Left kidney (tissue), 2 donors: ENCODE measurements around the gene DLGAP4. TPM values are rescaled to one million over a fixed set of nuclear protein-coding genes. Genes with fewer than 3 reads are reported as not detected.

Experiments
- DNase-seq: peaks from one replicate; pipeline ENCODE4 v3.0.0-alpha.2; 2013
- polyA plus RNA-seq: library from polyadenylated mRNA; unstranded; fragments of 120-200 nt; gene quantifications from one replicate; pipeline ENCODE4 v1.2.1, GENCODE V29; 2013; ENCODE audit not compliant: insufficient read length

The DLGAP4 gene
- polyA plus RNA-seq, 1 donor: 57.8 TPM

DNA sequence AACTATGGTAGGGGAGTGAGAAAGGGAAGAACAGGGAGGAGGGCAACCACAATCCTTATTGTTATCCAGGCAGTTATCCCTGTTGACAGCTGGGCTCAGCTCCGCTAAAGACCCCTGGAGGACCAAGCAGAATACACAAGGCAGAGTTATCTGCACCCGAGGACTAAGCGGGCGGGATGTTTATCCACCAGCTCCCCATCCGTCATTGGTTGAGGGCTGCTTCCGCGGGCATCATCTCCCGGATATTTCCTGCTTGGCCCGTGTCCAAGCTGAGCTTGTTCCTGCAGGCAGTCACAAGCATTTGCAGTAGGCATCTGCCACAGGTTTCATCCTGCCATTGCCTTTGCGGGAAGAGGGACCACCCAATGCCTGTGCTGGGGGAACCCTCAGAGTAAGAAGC, 102.1 kb downstream of the DLGAP4 start:
- no peak for DNase-seq

DNA sequence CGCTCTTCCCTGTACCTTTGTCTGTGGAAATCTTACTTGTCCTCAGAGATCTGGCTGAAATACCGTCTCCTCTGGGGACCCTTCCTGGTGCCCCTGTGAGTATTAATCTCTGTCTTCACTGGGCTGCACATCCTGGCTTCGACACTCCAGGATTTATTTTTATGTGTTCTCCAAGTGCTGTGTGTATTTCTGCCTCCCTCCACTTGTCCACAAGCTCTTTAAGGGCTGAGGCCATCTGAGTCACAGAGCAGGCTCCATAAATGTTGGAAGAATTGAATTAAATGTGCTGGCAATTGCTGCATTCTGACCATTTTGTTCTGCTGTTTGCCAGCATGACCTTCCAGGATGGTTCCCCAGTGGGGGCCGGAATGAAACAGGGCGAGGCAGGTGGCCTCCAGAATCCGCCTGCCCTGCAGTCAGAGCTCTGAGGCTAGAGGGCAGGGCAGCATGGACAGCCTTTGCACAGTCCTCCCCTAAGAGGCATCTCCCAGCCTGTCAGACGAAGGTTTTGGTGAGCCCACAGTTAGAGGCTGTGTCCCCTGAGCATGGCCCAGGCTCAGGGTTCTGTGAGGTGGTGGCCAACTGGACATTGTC, 105.8 kb downstream of the DLGAP4 start:
- no peak for DNase-seq

GRCh38 chr20:36415475-36416002, 109.4 kb downstream of the DLGAP4 start:
- no peak for DNase-seq

DNA sequence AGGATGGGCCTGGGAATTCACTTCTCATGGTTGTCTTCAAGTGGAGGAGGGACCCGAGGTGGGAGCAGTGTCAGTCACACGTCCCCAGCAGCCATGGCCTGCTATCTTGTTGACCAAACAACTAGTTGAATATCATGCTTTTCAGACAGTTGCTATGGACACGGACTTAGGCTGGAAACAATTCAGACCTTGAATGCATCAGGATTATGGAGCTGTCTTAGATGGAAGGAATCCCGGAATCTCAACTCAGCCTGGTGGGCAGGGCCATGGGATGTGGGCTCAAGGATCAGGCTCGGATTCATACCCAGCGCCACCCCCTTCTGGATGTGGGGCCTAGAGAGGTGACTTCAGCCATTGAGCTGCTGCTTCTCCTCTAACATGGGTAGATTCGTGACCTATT, 112.6 kb downstream of the DLGAP4 start:
- no peak for DNase-seq

- no peak for DNase-seq
Measured at GRCh38 chr20:36421641-36422040, 115.5 kb downstream of the DLGAP4 start.

- DNase-seq: no peak
Measured at GRCh38 chr20:36424314-36424713, 118.2 kb downstream of the DLGAP4 start.

- DNase-seq: no peak
Measured at GRCh38 chr20:36425166-36425565, 119.0 kb downstream of the DLGAP4 start.

DNA sequence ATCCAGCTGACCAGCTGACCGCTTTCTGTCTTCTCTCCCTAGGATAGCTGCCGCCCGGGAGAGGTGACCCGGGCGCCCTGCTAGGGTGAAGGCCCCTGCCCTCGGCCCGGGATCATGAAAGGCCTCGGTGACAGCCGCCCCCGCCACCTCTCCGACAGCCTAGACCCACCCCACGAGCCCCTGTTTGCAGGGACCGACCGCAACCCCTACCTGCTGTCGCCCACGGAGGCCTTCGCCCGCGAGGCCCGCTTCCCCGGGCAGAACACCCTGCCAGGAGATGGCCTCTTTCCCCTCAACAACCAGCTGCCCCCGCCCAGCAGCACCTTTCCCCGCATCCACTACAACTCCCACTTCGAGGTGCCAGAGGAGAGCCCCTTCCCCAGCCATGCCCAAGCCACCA, 125.5 kb downstream of the DLGAP4 start:
- DNase-seq: no peak

- no peak for DNase-seq
Measured at GRCh38 chr20:36432096-36432495, 126.0 kb downstream of the DLGAP4 start.

DNA sequence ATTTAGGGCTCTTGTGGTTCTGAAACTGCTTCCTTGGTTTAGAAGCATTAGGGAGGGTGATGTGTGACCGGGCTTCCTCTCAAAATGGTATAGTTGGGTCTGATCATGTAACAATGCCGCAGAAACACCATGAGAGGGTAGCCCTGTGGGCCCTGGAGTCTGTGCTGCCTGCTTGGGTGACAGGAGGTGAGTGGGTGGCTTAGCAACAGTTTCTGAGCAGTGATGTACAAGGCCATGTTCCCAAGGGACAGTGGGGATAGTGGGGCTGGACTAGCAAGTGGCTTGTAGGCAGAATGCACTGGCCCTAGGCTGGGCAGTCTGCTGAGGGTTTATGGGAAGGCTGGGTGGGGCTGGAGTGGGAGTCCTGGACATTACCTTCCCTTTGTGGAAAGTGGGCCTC, 128.2 kb downstream of the DLGAP4 start:
- DNase-seq: no peak

GRCh38 chr20:36435124-36435523, 129.0 kb downstream of the DLGAP4 start:
- no peak for DNase-seq

GRCh38 chr20:36435592-36436541, 129.7 kb downstream of the DLGAP4 start:
- peak; percentile 39 for DNase-seq

DNA sequence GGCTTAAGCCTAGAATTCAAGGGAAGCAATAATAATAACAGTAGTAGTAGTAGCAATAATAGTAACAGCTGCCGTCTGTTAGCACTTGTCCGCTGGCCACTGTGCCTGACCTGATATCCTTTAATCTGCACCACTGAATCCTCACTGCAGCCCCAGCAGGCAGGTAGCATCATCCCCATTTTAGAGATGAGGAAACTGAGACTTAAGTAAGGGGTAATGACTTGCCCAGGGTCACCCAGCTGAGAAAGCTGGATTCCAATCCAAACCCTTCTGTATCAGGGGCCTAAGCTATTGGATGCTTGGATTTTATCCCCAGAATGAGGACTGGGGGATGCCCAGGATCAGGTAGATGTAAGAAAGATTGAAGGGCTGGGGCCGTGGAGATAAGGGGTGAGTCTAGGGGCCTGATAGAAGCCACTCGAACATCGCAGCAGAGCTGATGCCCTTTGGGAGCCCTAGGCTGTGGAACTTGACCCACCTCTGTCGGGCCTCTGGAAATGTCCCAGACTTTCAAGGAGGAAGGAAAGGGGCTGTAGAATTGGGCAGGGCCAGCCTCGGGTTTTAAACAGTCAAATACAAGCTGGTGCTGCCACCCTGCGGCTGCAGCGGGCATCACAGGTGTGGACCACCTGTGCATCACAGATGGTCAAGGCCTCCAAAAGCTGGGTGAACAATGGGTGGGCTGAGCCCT, 133.0 kb downstream of the DLGAP4 start:
- peak; percentile 53 for DNase-seq

- DNase-seq: no peak
Measured at GRCh38 chr20:36439731-36440072, 133.6 kb downstream of the DLGAP4 start.

- no peak for DNase-seq
Measured at GRCh38 chr20:36440370-36441026, 134.4 kb downstream of the DLGAP4 start.

- DNase-seq: no peak
Measured at GRCh38 chr20:36441027-36441414, 134.9 kb downstream of the DLGAP4 start.

GRCh38 chr20:36441416-36441815, 135.3 kb downstream of the DLGAP4 start:
- no peak for DNase-seq

DNA sequence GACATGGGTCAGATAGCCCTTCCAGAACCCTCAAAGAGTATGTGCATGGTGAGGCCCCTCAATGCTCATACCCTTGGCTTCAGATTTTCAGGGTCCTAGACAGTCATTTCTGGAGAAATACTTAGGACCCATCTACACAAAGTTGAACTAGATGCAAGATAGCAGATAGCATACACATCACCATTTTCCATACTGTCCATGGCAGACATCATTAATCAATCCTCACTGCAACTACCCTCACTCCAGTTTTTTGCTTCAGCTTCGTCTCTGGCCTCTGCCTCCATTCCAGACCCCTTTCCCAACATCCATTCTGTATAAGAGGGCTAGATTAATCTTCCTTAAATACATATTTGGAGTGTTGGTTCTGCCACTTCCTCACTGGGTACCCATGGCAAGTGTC, 139.7 kb downstream of the DLGAP4 start:
- no peak for DNase-seq

- DNase-seq: no peak
Measured at GRCh38 chr20:36446557-36446956, 140.4 kb downstream of the DLGAP4 start.

DNA sequence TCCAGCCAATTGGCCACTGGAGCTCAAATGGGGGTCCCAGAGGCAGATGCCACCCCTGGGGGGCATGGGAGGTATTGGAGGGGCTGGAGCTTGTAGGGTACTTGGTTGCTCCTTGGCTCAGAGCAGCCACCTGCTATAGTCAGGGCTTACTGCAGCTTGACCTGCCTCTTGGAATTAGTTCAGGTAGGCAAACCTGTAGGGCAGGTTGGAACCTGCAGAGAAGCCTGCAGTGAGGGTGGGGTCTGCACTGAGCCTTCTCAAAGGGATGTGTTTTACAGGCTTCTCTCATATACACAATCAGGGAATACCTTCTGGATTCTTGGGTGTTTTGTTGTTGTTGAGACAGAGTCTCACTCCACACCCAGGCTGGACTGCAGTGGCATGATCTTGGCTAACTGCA, 141.0 kb downstream of the DLGAP4 start:
- DNase-seq: no peak

DNA sequence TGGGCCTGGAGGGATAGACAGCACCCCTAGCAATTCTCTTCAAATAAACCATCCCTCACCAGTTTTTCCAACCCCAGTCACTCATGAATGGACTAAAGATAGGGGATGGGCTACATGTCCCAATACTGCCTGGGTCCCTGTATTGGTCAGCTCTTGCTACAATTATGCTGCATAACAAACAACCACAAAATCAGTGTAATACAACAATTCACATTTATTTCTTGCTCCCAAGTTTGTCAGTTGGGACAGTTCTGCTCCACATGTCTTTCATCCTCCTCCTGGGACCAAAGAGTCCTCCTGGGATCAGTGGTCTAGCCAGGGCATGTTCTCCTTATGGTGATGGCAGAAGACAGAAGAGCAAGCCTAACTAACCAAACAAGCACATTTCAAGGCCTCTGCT, 143.5 kb downstream of the DLGAP4 start:
- no peak for DNase-seq

DNA sequence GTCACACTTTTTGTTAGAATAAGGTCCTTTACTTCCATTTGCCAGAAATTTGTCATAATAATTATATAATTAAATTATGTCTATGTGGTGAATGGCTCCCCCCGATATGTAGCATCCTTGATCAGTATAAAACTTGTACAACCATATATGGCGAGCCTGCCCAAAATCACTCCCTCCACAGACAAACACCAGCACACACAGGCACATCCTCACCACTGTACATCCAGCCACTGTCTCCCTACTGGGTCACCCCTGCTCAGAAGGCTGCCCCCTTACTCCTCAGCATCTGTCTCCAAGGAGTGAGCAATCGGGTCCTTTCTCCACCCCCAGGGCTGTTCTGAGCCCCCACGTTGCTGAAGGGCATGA, 148.2 kb downstream of the DLGAP4 start:
- DNase-seq: no peak
